GM23248 (cell line): ENCODE results near the gene ZSWIM5.

Experiments
- EZH2 ChIP-seq: fragments of 200-600 bp; sonication (generic); IDR thresholded peaks from 2 replicates; pipeline ENCODE4 v1.6.1; 2018; ENCODE audit warnings: antibody characterized with exemption, mild to moderate bottlenecking; ENCODE audit not compliant: insufficient read depth, poor library complexity, severe bottlenecking
- EZH2phosphoT487 ChIP-seq: fragments of 200-600 bp; sonication (generic); IDR thresholded peaks from 2 replicates; pipeline ENCODE4 v1.6.1; 2018; ENCODE audit warnings: antibody characterized with exemption, moderate library complexity, mild to moderate bottlenecking, low read depth; ENCODE audit not compliant: insufficient read depth

GRCh38 chr1:45216861-45217260, 10.5 kb upstream of the ZSWIM5 start:
- no peak for TF ChIP-seq EZH2phosphoT487
- TF ChIP-seq EZH2, result no peak
